HUES6 (cell line): ENCODE measurements around the gene RAPGEF6.
A peak's percentile ranks its signal among the peaks of the same experiment; 100 is the strongest.
"Not testable (repeated sequence)": the region's sequence is repeated elsewhere in the genome, so short reads cannot be mapped to it uniquely, and the experiment has no call there.

Experiments
- H3K27ac ChIP-seq: 2 replicates; pipeline ENCODE4 v1.7.0; 2013; ENCODE audit warnings: low read depth, mild to moderate bottlenecking, low read length, inconsistent platforms
- H3K27me3 ChIP-seq: 2 replicates; pipeline ENCODE4 v1.6.1; 2013; ENCODE audit warnings: low read length; ENCODE audit not compliant: control insufficient read depth, insufficient read depth
- H3K36me3 ChIP-seq: 2 replicates; pipeline ENCODE4 v1.6.1; 2013; ENCODE audit warnings: low read length; ENCODE audit not compliant: control insufficient read depth, insufficient read depth
- H3K4me1 ChIP-seq: 2 replicates; pipeline ENCODE4 v1.6.1; 2013; ENCODE audit warnings: low read length; ENCODE audit not compliant: control insufficient read depth, insufficient read depth
- H3K4me3 ChIP-seq: 2 replicates; pipeline ENCODE4 v1.5.1; 2013; ENCODE audit warnings: low read depth, low read length
- H3K9ac ChIP-seq: one replicate; pipeline ENCODE4 v1.6.1; 2013; ENCODE audit warnings: mild to moderate bottlenecking, low read length
- H3K9me3 ChIP-seq: 2 replicates; pipeline ENCODE4 v1.6.1; 2013; ENCODE audit warnings: low read depth, low read length; ENCODE audit not compliant: control insufficient read depth, insufficient read depth

RAPGEF6 gene

DNA sequence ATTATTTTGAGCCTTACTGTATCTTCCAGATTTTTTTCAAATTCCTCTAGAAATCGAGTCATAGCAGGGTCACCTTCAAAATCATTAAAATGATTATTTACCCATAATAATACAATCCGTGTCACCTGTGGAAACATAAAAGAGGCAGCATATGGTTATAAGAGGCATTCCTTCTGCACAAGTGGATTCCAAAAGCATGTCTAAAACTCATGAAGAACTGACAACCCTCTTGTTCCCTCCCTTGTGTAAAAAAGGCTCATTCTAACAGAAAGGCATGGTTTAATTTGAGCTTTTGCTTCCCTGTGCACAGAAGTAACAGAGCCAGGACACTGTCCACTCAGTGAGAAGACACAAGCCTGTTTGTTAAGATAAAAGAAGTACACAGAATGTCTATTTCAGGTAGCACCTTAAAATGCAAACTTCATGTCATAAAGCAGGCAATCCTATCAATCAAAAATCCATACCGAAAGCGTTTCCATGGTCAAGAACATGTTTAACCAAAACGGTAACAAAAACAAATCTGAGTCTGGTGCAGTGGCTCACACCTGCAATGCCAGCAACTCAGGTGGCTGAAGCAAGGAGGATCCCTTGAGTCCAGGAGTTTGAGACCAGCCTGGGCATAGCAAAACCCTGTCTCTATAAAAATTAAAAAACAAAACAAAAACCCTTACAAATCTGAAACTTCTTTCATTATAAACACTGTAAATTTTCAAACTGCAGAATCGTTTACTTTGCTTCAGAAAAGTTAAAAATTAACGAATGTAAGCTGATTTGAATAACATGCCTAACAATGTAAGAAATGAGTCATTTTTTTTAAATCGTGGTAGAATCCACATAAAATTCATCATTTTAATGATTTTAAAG, 139.3 kb downstream of the RAPGEF6 start:
- Histone ChIP-seq H3K36me3 (peaks cover 17% of the 10 kb centered on the region), H3K27me3 (no peaks in the 10 kb centered on the region), H3K4me1 (no peaks in the 10 kb centered on the region), H3K4me3 (no peak overlapping the region), H3K9me3 (no peaks in the 10 kb centered on the region), H3K27ac (no peak overlapping the region), H3K9ac (no peak overlapping the region)

- Histone ChIP-seq H3K4me3 (no peak overlapping the region), H3K9me3 (no peaks in the 10 kb centered on the region), H3K4me1 (no peaks in the 10 kb centered on the region), H3K9ac (no peak overlapping the region), H3K36me3 (peaks cover 24% of the 10 kb centered on the region), H3K27ac (no peak overlapping the region), H3K27me3 (no peaks in the 10 kb centered on the region)
Measured at GRCh38 chr5:131491749-131492148, 143.3 kb downstream of the RAPGEF6 start.

GRCh38 chr5:131488463-131488862, 146.6 kb downstream of the RAPGEF6 start:
- no peak overlapping the region for H3K4me3 ChIP-seq
- H3K36me3 ChIP-seq = peaks cover 19% of the 10 kb centered on the region
- no peak overlapping the region for H3K9ac ChIP-seq
- no peaks in the 10 kb centered on the region for H3K9me3 ChIP-seq
- H3K27me3 ChIP-seq = no peaks in the 10 kb centered on the region
- peak overlapping the region; percentile 3; the same call in 1 of the 2 replicates for H3K27ac ChIP-seq
- no peaks in the 10 kb centered on the region for H3K4me1 ChIP-seq

- not testable (repeated sequence) for H3K27me3 ChIP-seq, H3K9ac ChIP-seq, H3K4me1 ChIP-seq, H3K9me3 ChIP-seq, H3K4me3 ChIP-seq, H3K27ac ChIP-seq
- H3K36me3 ChIP-seq = peaks cover 21% of the 10 kb centered on the region
Measured at GRCh38 chr5:131487371-131487770, 147.7 kb downstream of the RAPGEF6 start.

- H3K9me3 ChIP-seq = no peaks in the 10 kb centered on the region
- peaks cover 15% of the 10 kb centered on the region for H3K36me3 ChIP-seq
- H3K4me3 ChIP-seq = no peak overlapping the region
- H3K27me3 ChIP-seq = no peaks in the 10 kb centered on the region
- no peaks in the 10 kb centered on the region for H3K4me1 ChIP-seq
- H3K27ac ChIP-seq = no peak overlapping the region
- no peak overlapping the region for H3K9ac ChIP-seq
Measured at GRCh38 chr5:131482617-131483016, 152.4 kb downstream of the RAPGEF6 start.

DNA sequence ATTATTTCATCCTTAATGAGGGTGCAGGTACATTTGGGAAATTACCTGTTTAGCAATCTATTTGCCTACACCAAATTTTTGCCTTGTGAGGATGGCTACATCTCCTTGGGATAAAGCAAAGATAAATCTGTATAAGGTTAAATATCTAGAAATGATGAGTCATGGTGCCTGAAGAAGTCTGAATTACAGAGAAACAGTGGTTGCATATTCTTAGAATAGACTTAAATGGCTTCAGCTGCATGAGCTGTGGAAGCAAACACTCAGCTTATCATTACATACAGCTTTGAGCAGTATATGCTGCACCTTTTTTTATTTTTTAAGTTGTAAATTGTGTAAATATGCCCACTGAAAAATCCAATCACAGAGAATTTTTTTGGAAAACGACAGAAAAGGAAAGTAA, 153.5 kb downstream of the RAPGEF6 start:
- H3K4me1 ChIP-seq = no peaks in the 10 kb centered on the region
- no peaks in the 10 kb centered on the region for H3K27me3 ChIP-seq
- H3K27ac ChIP-seq = no peak overlapping the region
- H3K4me3 ChIP-seq = no peak overlapping the region
- no peak overlapping the region for H3K9ac ChIP-seq
- H3K9me3 ChIP-seq = no peaks in the 10 kb centered on the region
- H3K36me3 ChIP-seq = peaks cover 9% of the 10 kb centered on the region; the same call in 1 of the 2 replicates

DNA sequence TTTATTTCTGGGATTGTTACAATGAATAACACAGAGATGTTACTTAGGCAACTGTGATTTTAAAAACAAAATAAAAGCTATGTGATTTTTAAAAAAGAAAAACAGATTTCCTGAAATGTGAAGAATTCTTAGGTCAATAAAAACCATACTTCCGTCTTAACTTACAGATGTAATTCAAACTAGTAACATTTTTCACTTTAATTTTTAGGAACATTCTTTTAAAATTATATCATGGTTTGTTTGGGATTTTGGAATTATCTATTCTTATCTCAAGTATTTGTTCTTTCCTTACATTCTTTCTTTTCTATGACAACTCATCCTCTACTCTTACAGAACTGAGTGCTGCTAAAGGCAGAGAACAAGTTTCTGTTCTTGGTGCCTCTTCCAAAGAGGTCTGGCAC, 159.5 kb downstream of the RAPGEF6 start:
- H3K4me3 ChIP-seq = no peak overlapping the region
- H3K36me3 ChIP-seq = peaks cover 13% of the 10 kb centered on the region
- no peaks in the 10 kb centered on the region for H3K9me3 ChIP-seq
- H3K27me3 ChIP-seq = no peaks in the 10 kb centered on the region
- H3K9ac ChIP-seq = no peak overlapping the region
- peaks cover 4% of the 10 kb centered on the region for H3K4me1 ChIP-seq
- H3K27ac ChIP-seq = no peak overlapping the region; the same call in 1 of the 2 replicates

DNA sequence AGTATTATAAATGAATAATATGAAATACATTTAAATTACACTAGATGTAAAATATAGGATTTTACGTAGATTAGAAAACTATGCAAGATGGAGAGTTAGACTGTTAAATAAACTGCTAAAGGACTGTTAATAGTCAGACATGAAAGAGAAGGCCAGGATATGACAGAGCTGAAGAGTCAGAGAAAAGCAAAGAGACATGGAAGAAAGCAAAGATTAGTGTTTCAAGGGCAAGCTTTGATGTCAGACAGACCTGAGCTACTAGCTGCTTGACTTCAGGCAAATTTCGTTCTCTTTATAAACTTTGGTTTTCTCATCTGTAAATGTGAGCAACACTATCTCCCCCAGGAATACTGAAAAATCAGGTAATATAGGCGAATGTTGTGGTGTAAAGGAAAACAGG, 161.3 kb downstream of the RAPGEF6 start:
- Histone ChIP-seq H3K9me3 (no peaks in the 10 kb centered on the region), H3K9ac (no peak overlapping the region), H3K27me3 (no peaks in the 10 kb centered on the region), H3K4me1 (peaks cover 4% of the 10 kb centered on the region), H3K36me3 (peaks cover 15% of the 10 kb centered on the region; the same call in 1 of the 2 replicates), H3K4me3 (no peak overlapping the region), H3K27ac (no peak overlapping the region)

DNA sequence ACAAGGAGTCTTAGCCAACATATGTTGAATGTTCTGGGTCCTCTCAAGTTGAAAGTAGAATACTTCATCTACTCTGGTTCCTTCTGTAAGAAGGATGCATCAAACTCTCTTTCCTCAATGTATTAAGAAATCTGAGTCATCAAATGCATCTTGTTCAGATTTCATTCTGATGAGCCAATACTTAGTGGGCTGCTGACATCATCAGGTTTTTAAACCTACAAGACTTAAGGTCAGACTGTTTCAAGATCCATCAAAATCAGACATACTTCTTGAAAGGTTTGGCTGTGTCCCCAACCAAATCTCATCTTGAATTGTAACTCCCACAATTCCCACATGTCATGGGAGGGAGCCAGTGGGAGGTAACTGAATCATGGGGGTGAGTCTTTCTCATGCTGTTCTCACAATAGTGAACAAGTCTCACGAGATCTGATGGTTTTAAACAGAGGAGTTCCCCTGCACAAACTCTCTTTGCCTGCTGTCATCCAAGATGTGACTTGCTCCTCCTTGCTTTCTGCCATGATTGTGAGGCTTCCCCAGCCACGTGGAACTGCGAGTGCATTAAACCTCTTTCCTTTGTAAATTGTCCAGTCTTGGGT, 168.8 kb downstream of the RAPGEF6 start:
- Histone ChIP-seq H3K9me3 (no peaks in the 10 kb centered on the region), H3K36me3 (peaks cover 17% of the 10 kb centered on the region)

DNA sequence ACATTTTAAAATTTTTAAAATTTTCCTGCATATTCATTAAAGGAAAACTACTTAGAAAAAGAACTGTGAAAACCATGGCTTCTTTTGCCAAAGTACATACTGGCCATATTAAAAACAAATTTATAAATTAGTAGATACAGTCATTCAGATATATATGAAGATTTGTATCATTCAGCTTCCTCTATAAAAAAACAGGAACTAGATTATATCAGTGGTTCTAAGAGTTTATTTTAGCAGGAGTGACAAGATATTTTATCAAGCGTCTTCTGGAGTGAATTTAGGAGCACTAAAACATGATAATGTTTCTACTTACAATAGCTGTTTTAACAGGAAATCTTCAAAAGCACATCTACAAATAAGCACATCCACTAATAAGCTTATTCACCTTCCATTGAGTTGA, 171.4 kb downstream of the RAPGEF6 start:
- Histone ChIP-seq H3K27ac (no peak overlapping the region), H3K36me3 (peaks cover 12% of the 10 kb centered on the region), H3K4me1 (no peaks in the 10 kb centered on the region)

More for the DNA sequence above, 168.8 kb downstream of the RAPGEF6 start:
- H3K27ac ChIP-seq = no peak overlapping the region
- no peak overlapping the region for H3K9ac ChIP-seq
- no peak overlapping the region for H3K4me3 ChIP-seq
- H3K27me3 ChIP-seq = no peaks in the 10 kb centered on the region
- H3K4me1 ChIP-seq = no peaks in the 10 kb centered on the region

GRCh38 chr5:131462454-131462853, 172.6 kb downstream of the RAPGEF6 start:
- Histone ChIP-seq H3K4me3 (no peak overlapping the region), H3K27ac (no peak overlapping the region), H3K4me1 (no peaks in the 10 kb centered on the region), H3K27me3 (no peaks in the 10 kb centered on the region), H3K9ac (no peak overlapping the region), H3K9me3 (no peaks in the 10 kb centered on the region), H3K36me3 (peaks cover 12% of the 10 kb centered on the region)

More for the DNA sequence above, 171.4 kb downstream of the RAPGEF6 start:
- H3K9ac ChIP-seq = no peak overlapping the region
- H3K27me3 ChIP-seq = no peaks in the 10 kb centered on the region
- H3K9me3 ChIP-seq = no peaks in the 10 kb centered on the region
- no peak overlapping the region for H3K4me3 ChIP-seq
